Measurements from ENCODE around the gene PPP1R26.

GRCh38 chr9:135513351-135513846, 33.8 kb downstream of the PPP1R26 start:
- TF ChIP-seq POLR2A (IDR thresholded peaks at IDR 0.05; ENCODE audit: insufficient read depth in 1 of 2, low read depth in 2 of 2, low read length in 2 of 2), result no peak
- TF ChIP-seq, protein P1, sequence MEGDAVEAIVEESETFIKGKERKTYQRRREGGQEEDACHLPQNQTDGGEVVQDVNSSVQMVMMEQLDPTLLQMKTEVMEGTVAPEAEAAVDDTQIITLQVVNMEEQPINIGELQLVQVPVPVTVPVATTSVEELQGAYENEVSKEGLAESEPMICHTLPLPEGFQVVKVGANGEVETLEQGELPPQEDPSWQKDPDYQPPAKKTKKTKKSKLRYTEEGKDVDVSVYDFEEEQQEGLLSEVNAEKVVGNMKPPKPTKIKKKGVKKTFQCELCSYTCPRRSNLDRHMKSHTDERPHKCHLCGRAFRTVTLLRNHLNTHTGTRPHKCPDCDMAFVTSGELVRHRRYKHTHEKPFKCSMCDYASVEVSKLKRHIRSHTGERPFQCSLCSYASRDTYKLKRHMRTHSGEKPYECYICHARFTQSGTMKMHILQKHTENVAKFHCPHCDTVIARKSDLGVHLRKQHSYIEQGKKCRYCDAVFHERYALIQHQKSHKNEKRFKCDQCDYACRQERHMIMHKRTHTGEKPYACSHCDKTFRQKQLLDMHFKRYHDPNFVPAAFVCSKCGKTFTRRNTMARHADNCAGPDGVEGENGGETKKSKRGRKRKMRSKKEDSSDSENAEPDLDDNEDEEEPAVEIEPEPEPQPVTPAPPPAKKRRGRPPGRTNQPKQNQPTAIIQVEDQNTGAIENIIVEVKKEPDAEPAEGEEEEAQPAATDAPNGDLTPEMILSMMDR (CRISPR knock-in tag; IDR thresholded peaks at IDR 0.05), result no peak

All from HepG2 (cell line).